GM12801 (cell line): Measurements from ENCODE around the gene CDSN.

ENCODE experiments used
- CTCF ChIP-seq: IDR thresholded peaks from one replicate; pipeline ENCODE4 v1.5.1; 2011; ENCODE audit warnings: control low read depth; ENCODE audit not compliant: insufficient read length; ENCODE audit errors: extremely low read depth

Gene CDSN, protein sequence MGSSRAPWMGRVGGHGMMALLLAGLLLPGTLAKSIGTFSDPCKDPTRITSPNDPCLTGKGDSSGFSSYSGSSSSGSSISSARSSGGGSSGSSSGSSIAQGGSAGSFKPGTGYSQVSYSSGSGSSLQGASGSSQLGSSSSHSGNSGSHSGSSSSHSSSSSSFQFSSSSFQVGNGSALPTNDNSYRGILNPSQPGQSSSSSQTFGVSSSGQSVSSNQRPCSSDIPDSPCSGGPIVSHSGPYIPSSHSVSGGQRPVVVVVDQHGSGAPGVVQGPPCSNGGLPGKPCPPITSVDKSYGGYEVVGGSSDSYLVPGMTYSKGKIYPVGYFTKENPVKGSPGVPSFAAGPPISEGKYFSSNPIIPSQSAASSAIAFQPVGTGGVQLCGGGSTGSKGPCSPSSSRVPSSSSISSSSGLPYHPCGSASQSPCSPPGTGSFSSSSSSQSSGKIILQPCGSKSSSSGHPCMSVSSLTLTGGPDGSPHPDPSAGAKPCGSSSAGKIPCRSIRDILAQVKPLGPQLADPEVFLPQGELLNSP

DNA sequence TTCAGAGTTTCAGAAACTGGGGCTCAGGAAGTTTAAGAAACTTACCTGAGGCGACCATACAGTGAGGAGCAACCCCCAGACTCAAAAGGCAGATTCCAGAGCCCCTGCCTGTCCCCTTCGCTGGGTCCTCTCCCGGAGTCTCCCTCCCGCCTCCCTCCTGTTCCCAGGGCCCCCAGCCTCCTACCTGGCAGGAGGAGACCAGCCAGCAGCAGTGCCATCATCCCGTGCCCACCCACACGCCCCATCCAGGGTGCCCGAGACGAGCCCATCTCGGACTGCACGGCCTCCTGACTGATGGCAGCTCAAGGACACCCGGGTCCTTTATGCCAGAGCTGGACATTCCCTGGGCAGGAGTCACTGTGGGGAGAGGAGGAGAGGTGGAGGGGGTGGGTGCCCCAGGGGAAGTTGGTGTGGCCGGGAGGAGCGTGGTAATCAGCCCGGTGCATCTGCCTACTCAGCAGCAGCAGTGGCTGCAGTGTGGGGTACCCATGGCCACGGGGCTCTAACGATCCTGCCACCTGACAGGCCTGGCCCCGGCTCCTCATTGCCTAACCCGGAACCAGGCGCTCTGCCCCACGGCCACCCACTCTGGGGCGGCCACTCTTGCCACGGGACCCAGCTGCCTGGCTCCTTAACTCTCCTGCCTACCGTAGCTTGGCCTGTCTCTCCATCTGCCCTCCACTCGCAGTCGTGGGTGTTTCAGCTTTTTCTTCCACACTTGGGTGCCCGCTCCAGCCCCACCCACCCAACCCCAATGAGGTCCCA, at the start of gene CDSN:
TSS of gene CDSN (minus strand) at position 296 of the 765 bp plus-strand sequence. CDS start at position 269, 27 bp downstream.
- TF ChIP-seq CTCF = no peak

GRCh38 chr6:31169123-31169857, 49.0 kb upstream of the CDSN start:
- no peak for TF ChIP-seq CTCF

DNA sequence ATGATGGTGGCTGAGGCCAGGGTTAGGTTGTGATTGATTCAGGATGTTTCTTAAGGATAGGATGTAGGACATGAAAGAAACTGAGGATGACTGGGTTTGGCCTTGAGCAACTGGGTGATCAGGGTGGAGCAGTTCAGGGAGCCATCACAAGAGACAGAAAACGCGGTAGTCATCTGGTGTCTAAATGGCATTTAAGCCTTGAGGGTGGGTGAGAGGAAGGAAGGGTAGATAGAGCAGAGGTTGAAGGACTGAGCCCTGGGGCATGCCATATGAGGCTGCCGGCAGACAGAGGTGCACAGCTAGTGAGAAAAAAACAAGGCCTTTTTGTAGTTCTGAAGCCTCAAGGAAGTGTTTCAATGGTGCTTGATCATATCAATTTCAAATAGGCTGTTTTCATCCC, 48.4 kb upstream of the CDSN start:
- TF ChIP-seq CTCF = no peak

GRCh38 chr6:31165986-31166385, 45.7 kb upstream of the CDSN start:
- no peak for TF ChIP-seq CTCF

DNA sequence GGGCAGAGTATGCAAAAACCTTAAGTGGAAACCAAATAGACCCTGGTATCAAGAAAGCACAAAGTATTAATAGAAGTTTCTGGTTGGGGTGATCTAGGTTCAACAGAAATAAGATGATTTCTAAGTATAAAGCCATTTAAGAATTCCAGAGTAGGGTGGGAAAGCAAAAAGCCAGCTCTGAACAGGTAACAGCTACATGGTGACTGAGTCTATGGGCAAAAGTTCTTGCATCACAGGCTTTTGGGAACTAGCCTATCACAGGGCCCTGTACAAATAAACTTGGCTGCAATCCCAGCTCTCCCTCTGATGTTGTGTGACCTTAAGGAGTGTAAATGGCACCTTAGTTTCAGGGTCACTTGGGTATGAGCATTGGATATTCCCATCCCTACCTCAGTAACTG, 43.7 kb upstream of the CDSN start:
- no peak for TF ChIP-seq CTCF

GRCh38 chr6:31162463-31163165, 42.4 kb upstream of the CDSN start:
- no peak for TF ChIP-seq CTCF
